Measurements from ENCODE around the gene LTF.

The LTF gene

DNA sequence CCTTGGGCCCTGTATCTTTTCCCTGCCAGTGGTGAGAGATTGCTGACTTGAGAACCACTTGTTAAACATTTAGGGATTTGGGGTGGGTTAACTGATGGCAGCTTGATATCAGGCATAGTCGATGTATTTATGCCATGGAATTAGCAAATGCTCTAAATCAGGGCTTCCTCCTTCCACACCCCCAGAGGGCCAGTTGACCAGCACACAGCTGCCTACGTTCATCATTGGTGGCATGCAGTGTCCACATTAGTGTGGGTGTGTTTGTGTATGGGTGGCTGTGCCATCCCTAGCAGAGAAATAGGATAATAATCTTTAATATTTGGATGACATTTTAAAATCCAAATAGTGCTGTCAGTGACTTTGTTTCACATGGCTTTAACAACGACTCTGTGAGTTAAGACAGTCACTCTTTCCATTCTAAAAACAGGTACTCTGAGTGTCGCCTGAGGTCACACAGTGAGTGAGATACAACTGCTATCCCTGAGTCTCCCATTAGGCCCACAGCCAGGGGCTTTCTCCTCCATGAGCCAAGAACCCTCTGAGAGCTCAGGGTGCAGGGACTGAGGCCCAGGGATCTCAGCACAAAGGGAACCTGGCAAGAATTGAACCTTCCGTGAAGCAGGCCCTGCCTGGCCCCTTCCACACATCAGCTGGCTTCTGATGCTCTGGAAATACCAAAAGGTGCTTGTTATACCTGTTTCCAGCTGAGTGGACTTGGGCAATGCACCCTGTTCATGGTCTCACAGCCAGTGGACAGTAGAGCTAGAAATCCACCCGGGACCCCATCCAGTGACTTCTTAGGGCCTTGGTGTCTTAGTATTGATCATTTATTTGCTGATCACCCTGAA lies 4.3 kb upstream of the LTF start:
- H3K4me3 ChIP-seq (ENCODE audit: low read depth, low read length) = no peak overlapping the region
- no peak for DNase-seq (ENCODE audit: low read depth)
- TF ChIP-seq, protein P1, sequence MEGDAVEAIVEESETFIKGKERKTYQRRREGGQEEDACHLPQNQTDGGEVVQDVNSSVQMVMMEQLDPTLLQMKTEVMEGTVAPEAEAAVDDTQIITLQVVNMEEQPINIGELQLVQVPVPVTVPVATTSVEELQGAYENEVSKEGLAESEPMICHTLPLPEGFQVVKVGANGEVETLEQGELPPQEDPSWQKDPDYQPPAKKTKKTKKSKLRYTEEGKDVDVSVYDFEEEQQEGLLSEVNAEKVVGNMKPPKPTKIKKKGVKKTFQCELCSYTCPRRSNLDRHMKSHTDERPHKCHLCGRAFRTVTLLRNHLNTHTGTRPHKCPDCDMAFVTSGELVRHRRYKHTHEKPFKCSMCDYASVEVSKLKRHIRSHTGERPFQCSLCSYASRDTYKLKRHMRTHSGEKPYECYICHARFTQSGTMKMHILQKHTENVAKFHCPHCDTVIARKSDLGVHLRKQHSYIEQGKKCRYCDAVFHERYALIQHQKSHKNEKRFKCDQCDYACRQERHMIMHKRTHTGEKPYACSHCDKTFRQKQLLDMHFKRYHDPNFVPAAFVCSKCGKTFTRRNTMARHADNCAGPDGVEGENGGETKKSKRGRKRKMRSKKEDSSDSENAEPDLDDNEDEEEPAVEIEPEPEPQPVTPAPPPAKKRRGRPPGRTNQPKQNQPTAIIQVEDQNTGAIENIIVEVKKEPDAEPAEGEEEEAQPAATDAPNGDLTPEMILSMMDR (IDR thresholded peaks at IDR 0.05; ENCODE audit: control insufficient read depth, extremely low read depth, insufficient read depth) = no peak

DNA sequence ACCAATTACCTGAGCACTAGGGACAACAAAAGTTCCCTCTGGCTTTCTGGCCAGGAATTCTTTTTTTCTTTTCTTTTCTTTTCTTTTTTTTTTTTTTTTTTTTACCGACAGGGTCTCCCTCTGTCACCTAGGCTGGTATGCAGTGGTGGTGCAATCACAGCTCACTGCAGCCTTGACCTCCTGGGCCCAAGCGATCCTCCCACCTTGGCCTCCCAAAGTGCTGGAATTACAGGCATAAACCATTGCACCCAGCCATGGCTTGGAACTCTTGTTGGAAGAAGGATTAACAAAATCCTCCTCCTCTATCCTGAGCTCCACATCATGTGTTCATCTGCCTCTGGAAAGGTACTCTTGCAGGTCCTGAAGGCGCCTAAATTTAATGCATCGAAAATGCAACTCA lies 2.9 kb upstream of the LTF start:
- DNase-seq (ENCODE audit: low read depth) = no peak
- TF ChIP-seq, protein P1 (IDR thresholded peaks at IDR 0.05; ENCODE audit: control insufficient read depth, extremely low read depth, insufficient read depth) = no peak
- H3K4me3 ChIP-seq (ENCODE audit: low read depth, low read length) = no peak overlapping the region

DNA sequence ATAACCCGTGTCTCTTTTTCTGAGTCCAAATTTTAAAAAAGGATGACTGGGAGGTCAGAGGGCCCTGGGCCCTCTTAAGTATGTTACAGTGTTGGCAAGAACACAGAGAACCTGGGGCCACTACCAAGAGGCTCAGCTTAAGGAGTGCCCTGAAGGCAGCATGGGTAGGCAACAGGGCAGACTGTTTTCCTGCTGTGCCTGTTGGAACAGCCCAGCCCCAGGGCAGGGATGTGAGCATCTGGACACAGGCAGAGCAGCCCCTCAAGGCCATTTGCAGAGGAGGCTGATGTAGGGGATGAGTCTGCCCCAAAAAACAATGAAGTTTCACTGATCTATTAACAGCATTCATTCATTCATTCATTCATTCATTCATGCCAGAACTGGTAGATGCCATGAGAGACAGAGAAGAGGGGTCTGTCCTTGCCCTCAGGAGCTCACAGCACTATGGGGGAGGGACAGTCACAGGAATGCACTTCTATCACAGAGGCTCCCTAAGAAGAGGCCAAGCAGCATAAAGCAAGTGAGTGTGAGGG lies 2.2 kb upstream of the LTF start:
- no peak overlapping the region for H3K4me3 ChIP-seq (ENCODE audit: low read depth, low read length)
- DNase-seq (ENCODE audit: low read depth) = no peak
- TF ChIP-seq, protein P1 (IDR thresholded peaks at IDR 0.05; ENCODE audit: control insufficient read depth, extremely low read depth, insufficient read depth) = no peak

DNA sequence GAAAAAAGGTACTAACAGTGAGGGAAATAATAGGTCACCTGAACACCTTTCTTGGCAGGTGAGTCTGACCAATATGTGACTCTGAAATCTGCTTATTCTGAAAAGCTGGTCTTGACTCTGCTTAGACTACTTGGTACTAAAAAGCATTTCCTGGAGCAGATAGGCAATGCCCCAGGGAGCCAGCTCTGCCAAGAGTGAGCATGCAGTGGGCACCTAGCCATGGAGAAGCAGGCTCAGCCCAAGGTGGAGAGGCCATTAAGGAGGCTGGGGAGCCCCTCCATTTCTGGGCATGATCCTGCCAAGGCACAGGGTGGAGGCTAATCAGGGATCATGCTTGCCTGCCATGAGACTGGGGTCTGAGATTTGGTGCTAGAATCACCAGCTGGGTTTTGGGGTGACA lies 1.6 kb upstream of the LTF start:
- TF ChIP-seq, protein P1 (IDR thresholded peaks at IDR 0.05; ENCODE audit: control insufficient read depth, extremely low read depth, insufficient read depth) = no peak
- no peak for DNase-seq (ENCODE audit: low read depth)
- H3K4me3 ChIP-seq (ENCODE audit: low read depth, low read length) = no peak overlapping the region

DNA sequence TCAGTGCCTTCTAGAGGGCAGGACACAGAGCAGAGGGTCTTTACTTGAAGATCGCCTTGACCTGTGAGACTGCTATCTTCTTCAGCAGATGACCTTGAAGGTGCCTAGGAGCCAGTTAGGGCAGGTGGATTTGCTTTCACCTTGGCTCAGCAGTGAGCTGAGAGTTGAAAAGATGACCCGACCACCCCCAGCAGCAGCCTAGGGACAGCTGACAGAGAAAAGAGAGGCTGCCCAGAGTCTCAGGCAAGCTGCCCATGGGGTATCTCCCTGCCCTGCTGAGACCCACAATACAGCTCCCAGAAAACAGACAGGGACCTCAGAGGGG lies 453 bp upstream of the LTF start:
- DNase-seq (ENCODE audit: low read depth) = no peak
- no peak overlapping the region for H3K4me3 ChIP-seq (ENCODE audit: low read depth, low read length)
- TF ChIP-seq, protein P1 (IDR thresholded peaks at IDR 0.05; ENCODE audit: control insufficient read depth, extremely low read depth, insufficient read depth) = no peak

DNA sequence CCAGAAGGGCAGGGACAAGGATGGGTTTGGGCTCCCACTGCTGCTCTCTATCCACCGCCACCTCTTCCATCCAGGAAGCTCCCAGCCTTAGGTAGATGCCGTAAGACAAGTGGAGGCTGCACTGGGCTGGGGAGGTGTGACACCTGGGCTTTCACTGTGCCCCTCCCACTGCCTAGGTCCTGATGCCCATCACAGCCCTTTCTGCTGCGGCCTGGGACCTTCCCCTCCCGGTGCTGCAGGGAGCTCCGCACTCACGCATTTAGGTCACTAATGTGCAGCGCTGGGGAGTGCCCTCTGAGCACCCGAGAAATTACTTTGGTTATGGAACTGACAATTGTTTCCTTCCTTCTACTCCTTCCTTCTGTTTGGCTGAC lies 850 bp downstream of the LTF start:
- DNase-seq (ENCODE audit: low read depth) = no peak
- TF ChIP-seq, protein P1 (IDR thresholded peaks at IDR 0.05; ENCODE audit: control insufficient read depth, extremely low read depth, insufficient read depth) = no peak
- no peak overlapping the region for H3K4me3 ChIP-seq (ENCODE audit: low read depth, low read length)

Data from LNCaP clone FGC (cell line).